ENCODE data around the gene CA10. TPM values are rescaled to one million over a fixed set of nuclear protein-coding genes. Genes with fewer than 3 reads are reported as not detected.

The CA10 gene
- total RNA-seq, 4 donors from 2014 or later = not detected

GRCh38 chr17:51730303-51731050 lies 428.0 kb downstream of the CA10 start:
- no peak for DNase-seq (ENCODE audit: low spot score)
- TF ChIP-seq CTCF (IDR thresholded peaks at IDR 0.05) = no peak
- ATAC-seq (ENCODE audit: low FRiP score) = no peak

- TF ChIP-seq CTCF (IDR thresholded peaks at IDR 0.05) = no peak
- ATAC-seq (ENCODE audit: low FRiP score) (no peak), DNase-seq (ENCODE audit: low spot score) (no peak)
Observed at GRCh38 chr17:51725185-51725584, 433.3 kb downstream of the CA10 start.

GRCh38 chr17:51724043-51724580 lies 434.4 kb downstream of the CA10 start:
- TF ChIP-seq CTCF (IDR thresholded peaks at IDR 0.05) = no peak
- DNase-seq (ENCODE audit: low spot score) (no peak), ATAC-seq (ENCODE audit: low FRiP score) (no peak)

GRCh38 chr17:51722994-51723393 lies 435.5 kb downstream of the CA10 start:
- TF ChIP-seq CTCF (IDR thresholded peaks at IDR 0.05) = no peak
- DNase-seq (ENCODE audit: low spot score) (no peak), ATAC-seq (ENCODE audit: low FRiP score) (peak; percentile 95)

- no peak for ATAC-seq (ENCODE audit: low FRiP score)
- TF ChIP-seq CTCF (IDR thresholded peaks at IDR 0.05) = no peak
- no peak for DNase-seq (ENCODE audit: low spot score)
Observed at GRCh38 chr17:51721730-51722129, 436.8 kb downstream of the CA10 start.

- no peak for TF ChIP-seq CTCF (IDR thresholded peaks at IDR 0.05)
- DNase-seq (ENCODE audit: low spot score) = no peak
- no peak for ATAC-seq (ENCODE audit: low FRiP score)
Observed at GRCh38 chr17:51720439-51720838, 438.1 kb downstream of the CA10 start.

- DNase-seq (ENCODE audit: low spot score) (no peak), ATAC-seq (ENCODE audit: low FRiP score) (no peak)
- TF ChIP-seq CTCF (IDR thresholded peaks at IDR 0.05) = no peak
Observed at GRCh38 chr17:51718983-51719382, 439.5 kb downstream of the CA10 start.
